GM18498 (cell line): ENCODE results near the gene NKX6-1.

Source experiments
- ATAC-seq: cut with Tn5 transposase; IDR thresholded peaks from one replicate; pipeline ENCODE4 v1.9.1; 2021; ENCODE audit warnings: mild to moderate bottlenecking, moderate library complexity; ENCODE audit not compliant: unreplicated experiment

The NKX6-1 gene

DNA sequence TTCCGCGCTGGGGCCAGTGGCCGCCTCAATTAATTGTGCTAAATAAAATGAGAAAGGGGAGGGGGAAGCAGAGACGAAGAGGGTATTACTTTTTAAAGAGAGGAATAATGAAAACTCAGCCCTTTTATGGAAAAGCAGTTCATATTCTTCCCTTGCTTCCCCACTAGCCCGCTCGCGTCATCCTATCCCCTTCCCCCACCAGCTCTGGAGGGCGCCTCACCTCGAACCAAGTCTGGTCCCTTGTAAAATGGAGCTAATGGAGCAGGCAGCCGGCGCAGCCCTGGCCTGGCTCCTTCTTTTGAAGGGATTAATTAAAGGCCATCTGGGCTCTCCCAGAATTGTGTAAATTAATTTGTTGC is 511 bp upstream of the NKX6-1 start:
- ATAC-seq, result no peak

DNA sequence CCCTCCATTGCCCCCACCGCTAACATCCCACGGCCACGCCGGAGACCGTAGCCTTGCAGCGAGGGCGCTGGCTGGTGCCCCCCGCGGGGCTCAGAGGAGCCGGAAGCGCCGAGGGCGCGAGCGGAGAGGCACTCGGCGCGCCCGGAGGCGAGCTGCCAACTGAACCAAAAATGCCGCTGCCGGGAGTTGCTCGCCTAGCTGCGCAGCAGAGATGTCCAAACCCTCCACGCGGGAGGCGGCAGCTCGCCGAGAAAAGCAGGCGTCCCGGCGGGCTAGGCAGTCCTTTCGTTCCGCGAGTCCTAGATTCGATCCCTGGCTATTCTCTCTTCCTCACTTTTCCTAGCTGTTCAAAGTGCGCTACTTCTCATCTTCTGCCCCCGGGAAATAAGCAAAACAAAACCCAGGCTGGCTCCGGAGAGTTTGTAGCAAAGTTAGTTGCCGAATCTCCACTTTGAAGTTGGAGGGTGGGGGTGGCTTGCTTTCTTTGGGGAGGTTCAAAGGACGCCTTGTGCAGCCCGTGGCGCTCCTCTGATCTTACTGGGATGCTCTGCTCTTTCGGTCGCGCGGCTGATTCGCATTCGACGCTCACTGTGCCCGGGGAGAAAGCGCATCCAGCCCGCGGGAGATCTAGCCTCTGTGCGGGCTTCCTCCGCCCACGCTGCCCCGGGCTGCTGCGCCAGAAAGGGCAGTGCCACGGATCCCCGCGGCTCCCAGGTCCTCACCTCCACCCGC is 723 bp downstream of the NKX6-1 start:
- ATAC-seq, result no peak

DNA sequence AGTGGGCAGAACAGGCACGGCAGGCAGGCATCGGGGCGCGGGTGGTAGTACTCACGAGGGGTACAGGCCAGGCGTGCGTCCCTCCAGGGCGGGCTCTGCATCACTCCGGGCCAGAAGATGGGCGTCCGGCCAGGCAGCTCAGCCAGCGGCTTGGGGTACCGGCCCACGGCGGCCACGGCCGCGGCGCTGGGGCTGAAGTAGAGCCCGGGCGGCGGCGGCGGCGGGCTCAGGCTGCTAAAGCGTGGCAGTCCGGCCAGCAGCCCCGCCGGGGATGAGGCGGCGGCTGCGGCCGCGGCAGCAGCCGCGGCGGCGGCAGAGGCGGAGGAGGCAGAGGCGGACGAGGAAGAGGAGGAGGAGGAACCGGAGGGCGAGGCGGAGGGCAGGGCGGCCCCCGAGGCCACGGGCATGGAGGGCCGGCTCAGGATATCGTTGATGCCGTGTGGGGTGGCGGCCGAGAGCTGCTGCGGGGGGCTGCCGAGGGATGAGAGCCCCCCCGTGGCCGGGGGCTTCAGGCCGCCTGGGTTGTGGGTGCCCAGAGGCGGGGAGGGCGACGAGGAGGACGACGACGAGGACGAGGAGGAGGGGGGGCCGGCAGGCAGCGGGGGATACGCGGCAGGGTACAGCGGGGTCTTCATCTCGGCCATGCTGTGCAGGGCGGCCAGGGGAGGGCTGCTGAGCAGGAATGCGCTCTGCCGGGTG is 1.4 kb downstream of the NKX6-1 start:
- no peak for ATAC-seq

DNA sequence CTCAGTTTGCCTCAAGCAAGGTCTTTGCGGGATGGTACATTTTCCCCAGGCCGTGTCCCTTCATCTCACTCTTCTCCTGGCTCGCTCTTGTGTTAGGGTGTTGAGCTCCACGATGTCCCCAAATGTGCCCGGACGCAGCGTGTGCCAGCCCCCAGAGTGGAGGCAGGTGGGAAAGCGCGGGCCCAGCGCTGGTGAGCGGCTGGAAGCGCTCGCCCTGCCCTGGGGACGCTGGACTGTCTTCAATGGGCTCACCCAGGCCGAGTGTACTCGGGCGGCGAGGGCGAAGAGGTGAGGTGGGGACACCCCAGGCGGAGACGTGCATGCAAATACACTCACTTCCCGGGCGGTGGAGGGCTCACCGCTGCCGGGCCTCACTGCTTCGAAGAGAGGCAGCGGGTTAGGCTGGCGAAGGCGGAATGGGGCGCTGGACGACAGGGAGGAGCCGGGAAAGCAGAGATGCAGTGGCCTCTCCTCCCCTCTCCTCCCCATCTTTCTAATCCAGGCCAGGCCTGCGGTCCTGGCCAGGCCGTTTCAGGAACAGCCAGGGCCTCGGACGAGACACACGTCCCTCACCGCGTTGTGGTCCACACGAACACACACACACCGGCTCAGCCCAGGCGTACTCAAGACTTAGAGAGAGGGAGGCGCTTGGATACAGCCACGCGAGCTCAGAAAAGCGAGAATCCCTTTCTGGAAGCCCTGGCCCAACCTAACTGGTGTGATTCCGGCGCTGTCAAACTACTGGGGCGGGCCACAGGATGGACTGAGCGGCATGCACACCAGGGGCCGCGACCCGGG is 2.2 kb downstream of the NKX6-1 start:
- no peak for ATAC-seq

DNA sequence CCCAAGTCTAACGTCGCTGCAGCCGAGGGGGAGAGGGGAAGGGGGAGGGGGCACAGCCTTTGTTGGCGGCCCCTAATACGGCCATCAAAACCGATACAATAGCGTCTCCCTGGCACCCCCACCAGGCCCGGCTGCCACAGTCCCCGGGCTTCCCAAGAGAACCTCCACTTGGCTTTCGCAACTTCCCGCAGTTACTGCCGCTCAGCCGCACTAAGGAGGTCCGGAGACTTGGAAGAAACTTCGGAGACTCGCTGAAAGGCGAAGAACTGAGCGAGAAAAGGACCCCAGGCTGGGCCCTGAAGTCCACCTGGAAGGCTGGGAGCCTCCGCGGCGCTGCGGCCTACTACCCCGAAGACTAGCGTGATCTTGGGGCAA is 2.8 kb downstream of the NKX6-1 start:
- no peak for ATAC-seq

DNA sequence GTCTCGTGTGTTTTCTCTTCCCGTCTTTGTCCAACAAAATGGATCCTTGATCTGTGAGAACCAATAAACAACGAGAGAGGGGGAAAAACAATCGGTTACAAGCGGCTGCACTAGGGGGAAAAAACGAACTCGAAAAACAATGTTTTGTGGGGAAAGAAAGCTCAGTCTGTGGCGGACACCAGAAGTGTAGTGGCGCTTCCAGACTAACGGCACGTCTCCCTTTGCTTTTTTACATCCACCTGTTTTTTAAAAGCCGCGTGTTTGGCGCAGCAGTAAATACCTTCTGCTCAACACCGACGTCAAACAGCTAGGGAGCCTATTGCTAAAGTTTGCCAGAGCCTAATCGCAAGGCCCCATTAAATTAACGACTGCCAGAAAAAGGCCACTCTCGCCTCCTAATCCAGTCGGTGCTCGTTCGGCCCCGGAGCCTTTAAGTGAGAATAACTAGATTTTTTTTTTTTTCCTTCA is 3.3 kb downstream of the NKX6-1 start:
- ATAC-seq, result no peak

DNA sequence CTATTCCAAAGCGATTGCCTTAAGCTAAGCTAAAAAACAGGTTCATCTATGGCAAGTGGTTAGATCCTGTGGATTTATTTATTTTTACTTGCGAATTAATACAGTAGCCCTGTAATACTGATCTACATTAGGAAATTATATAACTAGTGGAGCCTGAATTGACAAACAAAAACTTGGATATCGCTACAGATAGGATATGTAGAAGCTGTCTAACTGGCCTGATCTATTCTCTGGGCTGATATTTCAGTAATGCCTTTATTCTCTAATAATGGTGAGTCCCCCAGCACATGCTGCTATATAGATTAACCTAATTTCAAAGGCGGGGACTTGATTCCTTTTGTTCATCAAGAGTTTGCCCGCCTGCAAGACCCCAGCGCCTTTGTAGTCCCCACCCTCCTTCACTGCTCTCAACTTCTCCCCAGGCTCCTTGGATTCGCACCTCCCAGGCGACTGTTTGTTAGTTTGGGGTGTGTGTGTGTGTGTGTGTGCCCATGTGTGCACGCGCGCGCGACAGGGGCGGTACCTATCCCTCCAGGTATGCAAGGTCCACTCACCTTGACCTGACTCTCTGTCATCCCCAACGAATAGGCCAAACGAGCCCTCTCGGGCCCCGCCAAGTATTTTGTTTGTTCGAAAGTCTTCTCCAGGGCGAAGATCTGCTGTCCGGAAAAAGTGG is 3.8 kb downstream of the NKX6-1 start:
- ATAC-seq, result no peak

DNA sequence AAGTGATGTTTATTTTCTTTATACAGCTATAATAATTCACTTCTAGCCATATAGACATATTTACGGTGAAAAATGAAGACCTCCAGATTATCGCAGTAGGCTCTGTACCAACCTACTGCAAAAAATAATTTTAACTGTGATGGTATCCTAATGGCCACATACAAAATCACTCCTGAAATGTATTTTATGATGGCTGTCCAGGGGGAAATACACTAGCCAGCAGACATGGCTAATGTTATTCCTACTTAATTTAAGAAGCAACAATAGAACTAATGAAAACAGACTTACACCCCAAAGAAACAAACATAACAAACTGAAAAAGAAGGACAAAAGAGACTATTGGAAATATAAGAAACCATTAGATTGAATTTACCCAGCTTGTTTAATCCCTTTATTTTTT is 4.6 kb downstream of the NKX6-1 start:
- ATAC-seq, result no peak

DNA sequence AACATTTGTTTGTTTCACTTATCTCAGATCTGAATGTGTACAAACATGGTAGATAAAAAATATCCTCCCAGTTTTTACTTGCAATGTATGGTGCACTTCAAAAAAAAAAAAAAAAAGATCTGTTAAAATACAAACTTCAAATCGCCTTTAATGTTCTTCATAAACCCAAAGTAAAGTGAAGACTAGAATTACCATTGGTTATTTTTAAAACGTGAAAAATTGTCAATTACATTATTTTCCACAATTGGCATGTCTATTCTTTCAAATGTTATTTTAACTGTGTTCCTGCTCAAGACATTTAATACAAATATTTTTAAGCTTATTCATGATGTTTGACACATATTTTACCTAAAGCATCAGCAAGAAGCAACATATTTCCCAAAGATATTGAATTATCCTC is 5.0 kb downstream of the NKX6-1 start:
- no peak for ATAC-seq

DNA sequence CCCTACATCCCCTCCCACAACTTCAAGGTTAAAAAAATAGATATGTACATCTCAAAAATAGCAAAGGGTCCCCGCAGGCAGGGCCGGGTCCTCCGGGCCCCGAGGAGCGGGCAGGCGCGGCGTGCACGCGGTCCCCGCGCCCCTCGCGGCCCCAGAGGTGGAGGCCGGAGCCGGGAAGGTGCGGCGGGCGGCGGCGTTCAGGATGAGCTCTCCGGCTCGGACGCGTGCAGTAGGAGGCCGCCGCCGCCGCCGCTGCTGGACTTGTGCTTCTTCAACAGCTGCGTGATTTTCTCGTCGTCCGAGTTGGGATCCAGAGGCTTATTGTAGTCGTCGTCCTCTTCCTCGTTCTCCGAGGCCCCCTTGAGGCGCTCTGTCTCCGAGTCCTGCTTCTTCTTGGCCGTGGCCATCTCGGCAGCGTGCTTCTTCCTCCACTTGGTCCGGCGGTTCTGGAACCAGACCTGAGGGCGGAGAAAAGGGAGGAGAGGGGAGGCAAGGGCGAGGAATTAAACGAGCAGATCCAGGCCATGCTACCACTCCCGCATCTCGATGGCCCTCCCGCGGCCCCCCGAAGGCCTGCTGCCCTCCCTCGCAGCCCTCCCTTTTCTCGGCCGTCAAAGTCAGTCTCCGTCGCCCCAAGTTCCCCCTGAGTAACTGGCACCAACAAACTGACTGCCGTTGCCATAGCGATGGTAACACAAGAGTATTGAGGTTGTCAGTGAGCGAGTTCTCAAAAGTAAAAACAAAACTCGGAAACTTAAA is 5.8 kb downstream of the NKX6-1 start:
- ATAC-seq, result no peak

DNA sequence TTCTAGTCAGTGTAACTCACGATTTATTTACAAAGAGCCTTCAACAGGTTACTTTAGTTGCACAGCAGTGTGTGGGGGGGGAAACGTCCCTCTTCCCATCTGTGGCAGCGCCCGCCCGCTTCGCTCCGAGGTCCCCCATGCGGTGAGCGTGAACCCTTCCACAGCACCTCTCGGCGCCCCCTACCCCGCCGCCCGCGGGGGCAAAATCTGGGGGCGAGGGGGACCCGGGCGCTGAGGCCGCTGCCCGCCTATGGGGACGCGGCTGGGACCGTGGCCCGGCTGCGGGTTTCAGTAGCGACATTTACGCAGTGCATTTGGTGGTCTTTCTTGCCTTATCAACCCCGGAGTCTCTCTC is 6.4 kb downstream of the NKX6-1 start:
- no peak for ATAC-seq

DNA sequence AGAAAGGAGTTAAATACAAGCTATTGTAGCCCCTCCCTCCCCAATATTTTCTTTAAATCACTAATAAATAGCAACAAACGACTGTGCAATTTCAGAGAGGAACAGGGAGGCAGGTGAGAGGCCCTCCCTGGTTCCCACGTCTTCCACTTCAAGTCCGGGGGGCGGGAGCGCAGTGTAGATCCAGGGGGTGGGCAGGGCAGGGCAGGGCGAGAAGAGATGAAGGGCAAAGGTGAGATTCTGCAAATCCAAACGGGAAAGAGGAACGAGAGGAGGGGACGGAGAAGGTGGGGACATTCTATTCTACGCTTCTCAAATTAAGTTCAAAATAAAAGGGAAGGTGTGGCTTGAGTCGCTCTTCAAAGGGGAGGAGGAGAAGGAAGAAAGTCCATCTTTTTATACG is 6.8 kb downstream of the NKX6-1 start:
- ATAC-seq, result no peak

DNA sequence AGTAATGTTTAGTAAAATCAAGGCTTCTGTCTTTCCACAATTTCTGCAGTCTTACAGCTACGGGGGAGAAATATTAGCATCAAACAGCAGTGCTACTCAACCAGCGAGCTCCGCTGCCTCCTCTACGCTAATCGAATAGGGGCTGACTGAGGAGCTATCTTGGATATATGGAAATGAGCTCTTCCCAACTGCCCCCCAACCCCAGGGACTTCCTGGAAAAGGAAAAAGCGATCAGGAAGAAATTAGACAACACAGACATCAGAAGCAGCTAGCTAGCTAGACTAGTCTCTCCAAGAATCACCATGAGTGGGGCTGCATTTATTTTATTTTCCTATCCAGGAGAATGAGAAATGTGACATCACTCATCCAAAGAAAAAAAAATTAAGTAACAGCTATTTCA is 7.6 kb downstream of the NKX6-1 start:
- no peak for ATAC-seq

DNA sequence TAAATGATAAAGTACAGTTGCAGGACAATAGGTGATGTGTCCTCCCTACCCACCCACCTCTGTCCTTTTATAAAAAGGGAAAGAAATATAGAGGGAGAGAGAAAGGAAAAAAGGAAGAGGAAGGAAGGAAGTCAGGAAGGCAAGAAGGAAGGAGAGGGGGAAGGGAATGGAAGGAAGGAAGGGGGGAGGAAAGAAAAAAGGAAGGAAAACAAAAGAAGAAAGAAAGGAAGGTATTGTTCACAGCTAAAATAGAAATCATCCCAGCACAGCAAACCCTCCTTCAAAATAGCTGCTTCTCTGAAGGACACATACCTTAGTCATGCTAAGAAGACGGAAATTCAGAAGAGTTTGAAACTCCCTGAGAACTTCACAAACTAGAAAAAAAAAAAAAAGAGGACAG is 8.4 kb downstream of the NKX6-1 start:
- no peak for ATAC-seq

DNA sequence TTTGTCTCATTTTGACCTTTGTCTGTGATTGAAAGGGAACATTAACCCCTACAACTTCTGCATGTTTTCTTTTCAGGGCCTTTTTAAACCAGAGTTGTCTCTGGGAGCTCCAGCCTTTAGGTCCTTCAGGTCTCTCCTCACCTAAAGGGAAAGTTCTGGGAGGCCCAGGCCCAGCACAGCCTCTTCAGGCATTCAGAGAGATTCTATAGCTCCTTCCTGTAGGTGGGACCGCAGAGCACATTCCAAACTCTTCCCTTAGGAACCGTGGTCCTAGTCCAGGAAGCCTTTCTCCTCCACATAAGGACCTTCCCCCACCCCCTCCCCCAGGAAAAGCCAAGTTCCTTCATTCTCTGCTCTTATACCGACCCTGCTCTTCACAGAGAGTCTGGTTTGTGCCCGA is 14.9 kb downstream of the NKX6-1 start:
- ATAC-seq, result no peak

DNA sequence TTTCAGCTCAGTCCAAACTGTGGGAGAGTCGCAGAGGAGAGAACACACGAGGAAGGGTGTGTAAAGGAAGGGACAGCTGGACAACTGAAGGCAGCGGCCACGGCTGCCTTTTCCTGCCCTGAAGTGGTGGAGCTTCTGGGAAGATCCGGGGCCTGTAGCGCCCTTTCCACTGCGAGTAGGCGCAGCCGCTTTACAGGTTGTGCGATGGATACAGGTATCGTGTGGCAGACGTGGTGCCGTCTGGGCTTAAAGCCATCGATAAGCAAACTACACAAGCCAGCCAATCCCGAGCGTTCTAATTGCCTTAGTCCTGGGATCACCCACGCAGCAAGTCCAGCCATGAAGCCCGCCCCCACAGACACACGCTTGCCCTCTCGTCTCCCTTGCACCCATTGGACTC is 15.4 kb downstream of the NKX6-1 start:
- no peak for ATAC-seq

DNA sequence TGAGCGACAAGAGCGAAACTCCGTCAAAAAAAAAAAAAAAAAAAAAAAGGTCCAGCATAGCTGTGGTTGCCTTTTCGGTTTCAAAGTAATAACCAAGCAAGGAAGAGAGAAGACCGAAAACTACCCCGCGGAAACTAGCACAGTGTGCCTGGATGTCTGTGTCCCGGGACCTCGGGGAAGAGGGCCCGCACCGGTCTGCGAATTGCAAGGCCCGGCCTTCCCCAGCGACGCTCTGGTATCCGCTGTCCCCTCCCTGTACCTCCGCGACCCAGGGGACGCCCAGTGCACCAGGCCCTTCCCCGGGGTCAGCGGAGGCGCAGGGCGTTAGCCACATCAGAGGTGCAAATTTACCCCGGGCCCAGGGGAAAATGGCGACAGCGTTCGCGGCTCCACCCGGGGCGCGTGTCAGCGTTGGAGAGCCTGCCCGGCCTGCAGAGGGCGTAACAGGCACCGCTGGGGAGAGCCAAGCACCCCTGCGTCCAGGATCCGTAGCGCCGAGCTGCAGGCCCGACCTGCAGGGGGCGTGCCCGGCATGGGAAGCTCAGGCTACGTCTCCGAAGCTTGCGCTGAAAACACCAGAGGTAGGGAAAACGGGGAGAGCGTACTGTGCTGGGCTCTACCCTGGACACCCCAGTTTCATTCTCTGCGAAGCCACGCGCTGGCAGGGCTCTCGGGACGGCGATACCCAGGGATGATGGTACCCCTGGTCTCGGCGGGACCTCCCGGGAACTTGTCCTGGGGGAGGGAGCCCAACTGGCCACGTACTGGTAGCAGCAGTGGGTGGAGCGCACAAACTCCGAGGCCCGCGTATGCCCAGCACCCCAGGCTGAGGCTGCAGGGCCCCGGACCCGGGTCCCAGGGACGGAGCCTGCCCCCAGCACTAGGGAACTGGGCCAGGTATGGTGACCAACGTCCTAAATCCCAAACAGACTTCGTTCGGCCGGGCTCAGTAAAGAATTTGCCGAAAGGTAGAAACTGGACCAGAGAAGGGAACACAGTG is 16.2 kb downstream of the NKX6-1 start:
- no peak for ATAC-seq

DNA sequence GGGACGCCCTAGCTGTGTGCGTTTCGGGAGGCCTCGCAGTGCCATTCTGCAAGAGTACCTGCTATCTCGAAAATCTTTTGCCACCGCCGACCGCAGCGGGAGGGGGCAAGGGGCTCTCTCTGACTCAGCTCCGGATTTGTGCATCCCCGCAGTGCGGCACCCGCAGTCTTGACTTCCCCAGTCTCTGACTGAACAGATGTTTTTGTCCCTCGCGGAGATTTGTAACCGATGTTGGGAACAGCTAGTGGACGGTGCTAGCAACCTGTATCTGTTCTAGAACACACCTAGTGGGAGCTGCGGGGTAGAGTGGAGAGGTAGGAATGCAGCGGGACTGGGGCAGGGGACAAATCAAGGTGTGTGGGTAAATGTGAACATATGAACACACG is 17.2 kb downstream of the NKX6-1 start:
- no peak for ATAC-seq

DNA sequence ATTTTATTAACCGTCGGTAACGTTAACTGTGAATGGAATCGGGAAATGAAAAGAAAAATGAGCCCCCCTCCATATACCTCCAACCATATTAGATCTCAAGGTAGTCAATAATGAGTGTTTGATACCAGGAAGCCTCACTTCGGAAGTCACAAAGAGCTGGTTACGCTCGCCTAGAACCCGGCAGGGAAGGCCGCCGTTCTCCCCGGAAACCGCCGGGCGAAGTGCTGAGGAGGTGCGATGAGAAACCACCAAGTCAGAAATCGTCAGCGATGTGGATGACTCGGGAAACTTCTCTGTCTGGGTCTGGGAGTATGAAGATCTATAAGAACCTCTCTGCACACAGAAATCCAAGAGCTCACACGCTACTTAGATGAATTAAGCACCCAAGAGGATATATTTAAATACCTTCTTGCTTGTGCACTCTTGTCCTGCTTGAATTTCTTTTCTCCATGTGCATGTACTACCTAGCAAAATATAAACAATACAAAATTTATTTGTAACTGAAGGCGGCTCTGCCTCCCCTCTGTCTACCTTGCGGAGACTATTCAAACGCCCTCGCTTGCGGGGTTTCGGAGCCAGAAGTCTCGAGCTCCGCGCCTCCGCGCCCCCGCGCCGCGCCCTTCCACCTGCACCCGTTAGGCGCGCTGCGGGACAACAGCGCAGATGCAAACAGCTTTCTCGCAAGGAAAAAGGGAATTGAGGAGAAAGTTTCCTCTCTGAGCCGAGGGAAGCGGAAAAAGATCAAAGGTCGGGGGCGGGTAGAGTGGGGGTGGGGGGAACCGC is 17.8 kb downstream of the NKX6-1 start:
- no peak for ATAC-seq
